Measurements from ENCODE around the gene RAB33B. TPM values are rescaled to one million over a fixed set of nuclear protein-coding genes. Genes with fewer than 3 reads are reported as not detected.
A peak's percentile ranks its signal among the peaks of the same experiment; 100 is the strongest.

The RAB33B gene
- total RNA-seq, 6 experiments from 2014 or later = 10.9 to 15.1 (median 12.1) TPM

- TF ChIP-seq, protein P1, sequence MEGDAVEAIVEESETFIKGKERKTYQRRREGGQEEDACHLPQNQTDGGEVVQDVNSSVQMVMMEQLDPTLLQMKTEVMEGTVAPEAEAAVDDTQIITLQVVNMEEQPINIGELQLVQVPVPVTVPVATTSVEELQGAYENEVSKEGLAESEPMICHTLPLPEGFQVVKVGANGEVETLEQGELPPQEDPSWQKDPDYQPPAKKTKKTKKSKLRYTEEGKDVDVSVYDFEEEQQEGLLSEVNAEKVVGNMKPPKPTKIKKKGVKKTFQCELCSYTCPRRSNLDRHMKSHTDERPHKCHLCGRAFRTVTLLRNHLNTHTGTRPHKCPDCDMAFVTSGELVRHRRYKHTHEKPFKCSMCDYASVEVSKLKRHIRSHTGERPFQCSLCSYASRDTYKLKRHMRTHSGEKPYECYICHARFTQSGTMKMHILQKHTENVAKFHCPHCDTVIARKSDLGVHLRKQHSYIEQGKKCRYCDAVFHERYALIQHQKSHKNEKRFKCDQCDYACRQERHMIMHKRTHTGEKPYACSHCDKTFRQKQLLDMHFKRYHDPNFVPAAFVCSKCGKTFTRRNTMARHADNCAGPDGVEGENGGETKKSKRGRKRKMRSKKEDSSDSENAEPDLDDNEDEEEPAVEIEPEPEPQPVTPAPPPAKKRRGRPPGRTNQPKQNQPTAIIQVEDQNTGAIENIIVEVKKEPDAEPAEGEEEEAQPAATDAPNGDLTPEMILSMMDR (IDR thresholded peaks at IDR 0.05) = peak; percentile 30 to 55 (median 34)
- TF ChIP-seq POLR2A (IDR thresholded peaks at IDR 0.05) = no peak
- no peaks in the 10 kb centered on the region for H3K36me3 ChIP-seq
- H3K27me3 ChIP-seq = no peaks in the 10 kb centered on the region
- 2% methylated on average over 4 of the region's 15 CpGs for WGBS (ENCODE audit: insufficient coverage, low coverage, low lambda C conversion rate, missing lambda C conversion rate)
- peaks cover 0 to 19% (median 0%) of the 10 kb centered on the region in 4 donors for H3K4me1 ChIP-seq
- peak overlapping the region; percentile 90 to 96 (median 94) for H3K27ac ChIP-seq
- peak; percentile 44 to 60 (median 54) for ATAC-seq
- DNase-seq = peak in 1 of 3 donors; percentile 78
- H3K4me3 ChIP-seq = peak overlapping the region; percentile 50 to 76 (median 76)
- H3K9me3 ChIP-seq = no peaks in the 10 kb centered on the region
- intact Hi-C loops (cut with DNase I) = no loop called here
Measured at GRCh38 chr4:139453041-139453370, 915 bp upstream of the RAB33B start.

DNA sequence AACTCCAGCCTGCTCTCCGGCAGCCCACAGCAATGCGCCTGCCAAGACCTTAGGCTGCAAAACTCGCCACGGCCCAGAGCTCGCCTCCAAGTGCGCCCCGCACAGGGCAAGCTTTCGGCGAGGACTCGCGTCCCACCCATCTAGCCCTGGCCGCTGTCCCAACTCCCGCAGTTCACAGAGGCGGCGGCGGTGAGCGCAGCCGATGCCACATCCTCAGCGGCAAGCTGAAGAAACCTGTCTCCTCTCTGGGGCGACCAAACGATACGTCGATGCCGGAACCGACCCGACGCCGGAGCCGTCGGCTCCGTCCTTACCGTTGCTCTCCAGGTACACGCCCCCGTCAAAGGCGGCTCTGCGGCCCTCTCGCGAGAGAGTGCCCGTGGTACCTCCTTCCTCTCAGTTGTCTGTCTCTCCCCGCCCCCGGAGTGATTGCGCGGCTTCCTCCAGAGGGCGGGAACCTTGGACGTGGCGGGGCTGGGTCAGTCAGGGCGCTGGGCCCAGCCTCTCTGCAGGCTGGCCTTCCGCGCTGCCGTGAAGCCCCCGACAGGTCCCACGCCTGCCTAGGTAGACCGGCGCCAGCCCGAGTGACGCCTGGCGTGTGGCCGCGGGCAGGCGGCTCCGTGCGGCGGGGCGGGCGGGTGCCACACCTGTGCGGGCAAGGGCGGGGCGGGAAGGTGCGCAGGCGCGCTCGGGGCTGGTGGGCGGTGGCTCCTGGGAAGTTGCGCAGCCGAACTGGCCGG, 380 bp upstream of the RAB33B start:
- intact Hi-C loops (cut with DNase I) = no loop called here
- ATAC-seq = peak; percentile 83 to 91 (median 88)
- WGBS (ENCODE audit: insufficient coverage, low coverage, low lambda C conversion rate, missing lambda C conversion rate) = 0% methylated on average over 7 of the region's 76 CpGs

GRCh38 chr4:139455126-139455538, 1.2 kb downstream of the RAB33B start:
- TF ChIP-seq POLR2A (IDR thresholded peaks at IDR 0.05) = no peak
- TF ChIP-seq, protein P1 (IDR thresholded peaks at IDR 0.05) = no peak
- H3K9me3 ChIP-seq = no peaks in the 10 kb centered on the region
- H3K4me1 ChIP-seq = peaks cover 0 to 39% (median 2%) of the 10 kb centered on the region in 4 donors
- intact Hi-C loops (cut with DNase I) = loop anchor here in 1 of 2 donors (5.0 kb wide), 1 partner anchor 102 kb away; the partner anchor contains the start of gene SETD7
- no peak for ATAC-seq
- no peak for DNase-seq
- H3K27me3 ChIP-seq = no peaks in the 10 kb centered on the region
- no peaks in the 10 kb centered on the region for H3K36me3 ChIP-seq
- peak overlapping the region; percentile 90 to 96 (median 94) for H3K27ac ChIP-seq
- 10% methylated on average over 6 of the region's 6 CpGs for WGBS (ENCODE audit: insufficient coverage, low coverage, low lambda C conversion rate, missing lambda C conversion rate)
- H3K4me3 ChIP-seq = peak overlapping the region; percentile 50 to 76 (median 76)

More for the DNA sequence above, 380 bp upstream of the RAB33B start:
- no peaks in the 10 kb centered on the region for H3K9me3 ChIP-seq
- H3K27ac ChIP-seq = peak overlapping the region; percentile 90 to 96 (median 94)
- H3K36me3 ChIP-seq = no peaks in the 10 kb centered on the region
- DNase-seq = peak; percentile 98 to 99 (median 99)
- TF ChIP-seq POLR2A (IDR thresholded peaks at IDR 0.05) = peak; percentile 91
- TF ChIP-seq, protein P1 (IDR thresholded peaks at IDR 0.05) = no peak
- peaks cover 0 to 24% (median 0%) of the 10 kb centered on the region in 4 donors for H3K4me1 ChIP-seq
- no peaks in the 10 kb centered on the region for H3K27me3 ChIP-seq
- H3K4me3 ChIP-seq = peak overlapping the region; percentile 50 to 76 (median 76)

DNA sequence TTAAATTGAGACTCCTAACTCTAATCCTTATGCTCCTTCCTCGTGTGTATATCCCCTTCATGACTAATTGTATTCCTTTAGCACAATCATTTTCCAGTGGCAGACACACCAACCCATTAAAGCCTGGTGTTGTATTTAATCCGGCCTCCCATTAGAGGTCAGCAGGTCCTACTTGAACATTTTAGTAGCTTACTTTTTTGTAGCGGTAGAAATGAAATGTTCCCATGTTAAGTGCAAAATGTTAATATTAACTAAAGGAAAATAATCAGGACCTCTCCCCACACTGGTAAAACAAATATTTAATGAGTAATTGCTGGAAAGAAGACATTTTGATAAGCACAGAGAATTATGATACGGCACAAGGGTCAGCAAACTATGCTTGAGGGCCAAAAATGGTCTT, 3.4 kb downstream of the RAB33B start:
- no peaks in the 10 kb centered on the region for H3K9me3 ChIP-seq
- intact Hi-C loops (cut with DNase I) = loop anchor here in 1 of 2 donors (5.0 kb wide), 1 partner anchor 100 kb away; the partner anchor contains the start of gene SETD7
- WGBS (ENCODE audit: insufficient coverage, low coverage, low lambda C conversion rate, missing lambda C conversion rate) = 18% methylated on average over 4 of the region's 4 CpGs
- DNase-seq = no peak
- ATAC-seq = peak; percentile 21 to 28 (median 25)
- TF ChIP-seq, protein P1 (IDR thresholded peaks at IDR 0.05) = peak in 3 of 4 donors; percentile 15 to 42 (median 24)
- peak; percentile 25 for TF ChIP-seq POLR2A (IDR thresholded peaks at IDR 0.05)
- H3K4me1 ChIP-seq = peaks cover 0 to 42% (median 2%) of the 10 kb centered on the region in 4 donors
- peak overlapping the region; percentile 90 to 96 (median 94) for H3K27ac ChIP-seq
- H3K27me3 ChIP-seq = no peaks in the 10 kb centered on the region
- no peaks in the 10 kb centered on the region for H3K36me3 ChIP-seq
- peak overlapping the region; percentile 50 to 76 (median 76) for H3K4me3 ChIP-seq

Measured in right lobe of liver (tissue), 6 donors.